Measurements from ENCODE around the gene GIMAP2.

DNA sequence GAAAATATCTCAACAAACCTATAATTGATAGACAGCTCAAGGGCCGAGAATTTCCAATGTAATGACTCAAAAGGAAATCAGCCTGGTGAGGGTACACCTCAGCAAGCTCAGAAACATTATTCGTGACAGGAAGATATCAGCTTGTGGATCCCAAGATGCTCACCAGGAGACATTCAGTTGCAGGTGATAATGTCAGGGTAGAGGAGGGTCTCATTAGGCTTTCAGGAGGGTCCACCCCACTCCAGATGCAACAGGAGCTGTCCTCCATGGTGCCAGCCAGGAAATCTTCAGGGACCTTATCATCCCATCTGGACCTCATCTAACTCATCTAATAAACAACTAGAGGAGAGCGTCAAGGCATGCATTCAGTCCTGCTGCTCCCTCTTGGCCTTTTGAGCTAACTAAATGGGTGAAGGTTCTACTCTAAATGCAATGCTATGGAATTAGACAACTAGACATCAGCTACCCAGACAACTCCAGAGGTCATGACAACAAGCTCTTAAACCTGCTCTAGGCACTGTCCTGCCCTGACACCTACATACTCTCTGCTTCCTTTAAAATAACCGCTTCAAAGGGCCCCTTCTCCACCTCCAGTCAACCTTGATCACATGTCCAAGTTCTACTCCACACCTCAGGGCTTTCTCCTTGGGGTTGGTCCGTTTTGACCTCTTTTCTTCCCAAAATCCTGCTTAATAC is 47.4 kb downstream of the GIMAP2 start:
- TF ChIP-seq, protein P1, sequence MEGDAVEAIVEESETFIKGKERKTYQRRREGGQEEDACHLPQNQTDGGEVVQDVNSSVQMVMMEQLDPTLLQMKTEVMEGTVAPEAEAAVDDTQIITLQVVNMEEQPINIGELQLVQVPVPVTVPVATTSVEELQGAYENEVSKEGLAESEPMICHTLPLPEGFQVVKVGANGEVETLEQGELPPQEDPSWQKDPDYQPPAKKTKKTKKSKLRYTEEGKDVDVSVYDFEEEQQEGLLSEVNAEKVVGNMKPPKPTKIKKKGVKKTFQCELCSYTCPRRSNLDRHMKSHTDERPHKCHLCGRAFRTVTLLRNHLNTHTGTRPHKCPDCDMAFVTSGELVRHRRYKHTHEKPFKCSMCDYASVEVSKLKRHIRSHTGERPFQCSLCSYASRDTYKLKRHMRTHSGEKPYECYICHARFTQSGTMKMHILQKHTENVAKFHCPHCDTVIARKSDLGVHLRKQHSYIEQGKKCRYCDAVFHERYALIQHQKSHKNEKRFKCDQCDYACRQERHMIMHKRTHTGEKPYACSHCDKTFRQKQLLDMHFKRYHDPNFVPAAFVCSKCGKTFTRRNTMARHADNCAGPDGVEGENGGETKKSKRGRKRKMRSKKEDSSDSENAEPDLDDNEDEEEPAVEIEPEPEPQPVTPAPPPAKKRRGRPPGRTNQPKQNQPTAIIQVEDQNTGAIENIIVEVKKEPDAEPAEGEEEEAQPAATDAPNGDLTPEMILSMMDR (IDR thresholded peaks at IDR 0.05; ENCODE audit: low read length): no peak
- no peak for TF ChIP-seq EZH2 (IDR thresholded peaks at IDR 0.05; ENCODE audit: borderline replicate concordance, low read length)

All from OCI-LY1 (cell line).